Stimulated activated CD8-positive, alpha-beta memory T cell treated with anti-CD3 and anti-CD28 coated beads, Interleukin-12 subunit alpha, Interleukin-12 subunit beta, amount 100 ng/mL, for 24 hours (primary cell): ENCODE measurements around the gene ELFN2.

Experiments used
- DNase-seq: peaks from one replicate; pipeline ENCODE4 v3.0.0-alpha.2; 2020; ENCODE audit errors: extremely low read depth

The ELFN2 gene

GRCh38 chr22:37357446-37358075 is 69.7 kb downstream of the ELFN2 start:
- DNase-seq: no peak

- DNase-seq: no peak
These were observed 70.4 kb downstream of the ELFN2 start for GRCh38 chr22:37356922-37357321.

- no peak for DNase-seq
These were observed 72.1 kb downstream of the ELFN2 start for GRCh38 chr22:37355174-37355573.

DNA sequence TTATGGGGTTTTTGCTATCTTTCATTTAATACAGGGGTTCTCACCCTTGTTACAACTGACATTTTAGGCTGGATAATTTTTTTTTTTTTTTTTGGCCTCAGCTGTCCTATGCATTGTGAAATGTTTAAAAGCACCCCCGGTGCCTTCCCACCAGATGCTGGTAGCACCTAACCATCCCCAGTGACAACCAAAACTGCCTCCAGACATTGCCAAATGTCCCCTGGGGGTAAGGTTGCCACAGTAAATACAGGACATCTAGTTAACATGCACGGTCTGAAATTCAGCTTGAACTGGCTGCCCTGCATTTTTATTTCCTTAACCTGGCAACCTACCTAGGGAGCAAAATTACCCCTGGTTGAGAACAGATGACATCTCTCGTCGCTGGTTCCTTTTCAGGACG is 72.6 kb downstream of the ELFN2 start:
- DNase-seq: no peak

- DNase-seq: no peak
These were observed 73.0 kb downstream of the ELFN2 start for GRCh38 chr22:37354261-37354660.

GRCh38 chr22:37353839-37354238 is 73.4 kb downstream of the ELFN2 start:
- no peak for DNase-seq

- DNase-seq: no peak
These were observed 74.8 kb downstream of the ELFN2 start for GRCh38 chr22:37352481-37352880.

- no peak for DNase-seq
These were observed 76.0 kb downstream of the ELFN2 start for GRCh38 chr22:37351232-37351631.

GRCh38 chr22:37349043-37349814 is 78.0 kb downstream of the ELFN2 start:
- no peak for DNase-seq

GRCh38 chr22:37346505-37346895 is 80.8 kb downstream of the ELFN2 start:
- no peak for DNase-seq

DNA sequence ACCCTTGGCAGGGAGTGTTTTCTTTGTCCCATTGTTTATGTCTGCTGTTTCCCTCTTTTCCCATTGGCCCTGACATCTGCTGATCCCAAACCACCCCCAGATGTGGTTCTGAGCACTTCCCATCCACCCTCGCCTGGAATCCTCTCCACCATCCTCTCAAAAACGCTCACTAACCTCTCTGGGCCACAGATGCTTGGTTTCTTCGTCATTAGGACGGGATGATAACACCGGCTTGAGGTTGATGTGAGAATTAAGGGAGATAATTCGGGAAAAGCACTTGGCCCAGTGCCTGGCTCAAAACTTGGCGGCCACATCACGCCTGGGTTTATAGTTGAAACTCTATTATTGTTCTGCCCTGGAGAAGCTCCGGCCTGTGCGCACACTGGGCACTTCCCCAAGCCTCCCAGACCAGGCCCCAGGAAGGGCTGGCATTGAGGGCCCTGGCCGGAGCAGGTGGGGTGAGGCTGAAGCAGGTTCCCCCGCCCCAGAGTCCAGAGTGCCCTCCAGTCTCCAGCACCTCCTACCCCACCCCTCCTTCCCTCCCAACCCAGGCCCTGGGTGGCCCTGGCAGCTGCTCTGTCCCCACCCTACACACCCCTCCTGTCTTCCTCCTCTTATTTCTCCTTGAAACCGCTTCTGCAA is 81.3 kb downstream of the ELFN2 start:
- no peak for DNase-seq

DNA sequence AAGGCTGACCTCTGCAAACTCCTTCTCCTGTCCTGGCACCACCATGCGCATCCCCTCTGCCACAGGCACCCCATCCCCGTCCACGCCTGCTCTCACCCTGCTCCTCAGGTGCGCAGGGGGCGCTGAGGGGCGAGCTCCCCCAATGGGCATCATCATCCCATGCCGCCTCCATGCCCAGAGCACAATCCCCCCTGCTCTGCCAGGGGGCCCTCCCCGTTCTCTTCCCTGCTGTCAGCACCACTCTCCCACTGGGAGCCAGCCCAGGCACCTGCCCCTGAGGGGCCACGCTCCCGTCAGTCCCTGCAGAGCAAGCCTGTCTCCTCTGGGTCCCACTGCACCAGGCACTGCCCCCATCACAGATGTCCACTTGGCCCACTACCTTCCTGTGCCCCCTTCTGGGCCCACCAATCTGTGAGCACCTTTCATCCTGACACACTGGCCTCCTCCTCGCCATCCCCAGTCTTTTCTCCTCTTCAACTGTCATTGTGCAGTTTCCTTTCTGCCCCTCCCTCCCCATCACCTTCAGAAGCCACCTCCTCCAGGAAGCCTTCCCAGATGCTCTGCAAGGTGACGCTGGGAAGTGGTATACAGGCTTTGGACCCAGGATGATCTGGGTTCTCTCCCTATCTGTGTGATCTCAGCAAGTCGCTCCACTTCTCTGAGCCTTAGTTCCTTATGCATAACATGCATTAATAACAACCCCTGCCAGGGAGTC is 82.4 kb downstream of the ELFN2 start:
- DNase-seq: no peak

DNA sequence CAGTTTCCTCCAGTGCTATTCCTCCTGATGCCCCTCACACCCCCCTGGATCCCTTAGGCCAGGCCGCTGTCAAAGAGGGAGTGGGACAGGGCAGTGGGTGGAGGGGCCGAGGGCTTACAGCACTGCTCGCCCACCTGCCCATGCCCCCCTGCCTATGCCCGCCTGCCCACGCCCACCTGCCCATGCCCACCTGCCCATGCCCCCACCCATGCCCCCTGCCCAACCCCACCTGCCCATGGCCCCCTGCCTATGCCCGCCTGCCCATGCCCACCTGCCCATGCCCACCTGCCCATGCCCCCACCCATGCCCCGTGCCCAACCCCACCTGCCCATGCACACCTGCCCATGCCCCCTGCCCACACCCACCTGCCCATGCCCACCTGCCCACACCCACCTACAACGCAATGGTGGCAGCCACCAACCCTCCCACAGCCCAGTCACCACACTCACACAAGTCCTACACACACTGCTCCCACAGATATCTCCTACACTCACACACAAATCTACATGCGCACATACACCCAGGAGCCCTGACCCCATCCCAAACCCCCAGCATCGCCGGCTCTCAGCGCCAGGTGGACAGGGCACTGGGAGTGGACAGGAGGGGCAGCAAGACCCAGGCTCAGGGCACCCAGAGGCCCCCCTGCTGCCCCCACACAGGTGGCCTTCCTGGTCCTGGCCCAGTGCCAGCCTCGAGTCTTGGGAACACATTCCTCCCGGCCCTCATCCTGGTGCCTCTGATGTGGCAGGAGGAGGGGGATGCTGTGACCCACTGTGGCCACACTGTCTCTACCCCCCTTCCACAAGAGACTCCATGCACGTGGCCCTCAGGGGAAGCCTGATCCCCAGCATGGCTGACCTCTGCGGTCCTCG is 83.2 kb downstream of the ELFN2 start:
- no peak for DNase-seq

DNA sequence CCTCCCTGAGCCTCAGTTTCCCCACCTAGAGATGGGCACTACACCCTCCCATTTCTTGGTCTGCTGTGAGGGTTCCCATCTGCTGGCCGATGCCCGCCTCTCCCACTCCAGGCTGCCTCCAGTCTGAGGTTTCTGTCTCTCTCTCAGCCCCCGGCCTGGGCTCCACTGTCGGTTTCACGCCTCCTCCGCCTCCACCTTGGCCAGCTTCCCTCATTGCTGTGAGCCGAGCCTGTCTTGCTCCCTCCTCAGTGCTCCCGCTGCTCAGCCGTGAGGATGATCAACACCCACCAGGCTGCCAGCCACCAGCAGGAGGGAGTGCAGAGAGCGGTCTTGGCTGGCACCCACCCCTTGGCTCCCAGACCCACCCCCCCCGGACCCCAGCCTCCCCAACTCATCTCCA is 83.9 kb downstream of the ELFN2 start:
- no peak for DNase-seq

DNA sequence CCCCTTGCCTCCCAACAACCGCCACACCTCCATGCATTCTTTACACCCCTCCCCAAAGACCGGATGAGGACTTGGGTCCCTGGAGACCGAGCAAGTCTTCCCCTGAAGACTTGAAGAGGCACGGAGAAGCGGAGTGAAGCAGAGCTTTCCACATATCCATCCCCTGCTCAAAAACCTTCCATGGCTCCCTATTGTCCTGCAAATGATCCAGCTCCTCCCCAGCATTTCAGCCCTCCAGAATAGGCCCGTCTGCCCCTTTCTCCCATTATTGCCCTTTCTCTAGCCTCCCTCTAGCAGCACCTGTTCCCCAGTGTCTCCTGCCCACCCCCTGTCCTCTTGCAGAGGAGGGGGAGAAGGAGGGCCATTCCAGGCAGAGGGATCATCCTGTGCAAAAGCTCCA is 85.2 kb downstream of the ELFN2 start:
- no peak for DNase-seq

- DNase-seq: no peak
These were observed 86.7 kb downstream of the ELFN2 start for GRCh38 chr22:37340331-37341262.

- DNase-seq: no peak
These were observed 88.6 kb downstream of the ELFN2 start for GRCh38 chr22:37338539-37339246.

GRCh38 chr22:37337204-37337943 is 89.9 kb downstream of the ELFN2 start:
- no peak for DNase-seq

DNA sequence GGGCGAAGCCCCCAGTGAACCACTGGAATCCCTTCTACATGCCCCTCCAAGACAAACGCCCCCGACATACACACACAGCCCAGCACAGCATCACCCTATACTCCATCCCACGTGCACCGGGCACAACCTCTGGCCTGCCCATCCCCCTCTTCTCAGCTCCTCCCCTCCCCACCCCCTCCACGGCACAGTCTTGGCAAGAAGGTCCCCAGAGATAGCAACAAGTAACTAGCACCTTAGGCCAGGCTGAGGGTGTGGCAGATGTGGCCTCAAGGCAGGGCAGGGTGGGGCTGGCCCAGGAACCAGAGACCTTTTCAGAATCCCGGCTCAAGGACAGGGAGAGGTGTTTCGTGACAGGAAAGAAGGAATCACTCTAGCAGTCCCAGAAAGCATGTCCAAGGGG is 90.7 kb downstream of the ELFN2 start:
- DNase-seq: no peak
